Neural cell (in vitro differentiated cells): ENCODE results near the gene DOK6. TPM values are rescaled to one million over a fixed set of nuclear protein-coding genes. Genes with fewer than 3 reads are reported as not detected.

ENCODE experiments used
- H2AFZ ChIP-seq: fragments of 200-600, 300-800 bp; sonication (generic), shearing (Covaris generic); 2 replicates; pipeline ENCODE4 v1.6.0; 2014; ENCODE audit warnings: low read depth, mild to moderate bottlenecking, antibody characterized with exemption, low read length, moderate library complexity
- H3F3A ChIP-seq: fragments of 200-600 bp; shearing (Covaris generic); 2 replicates; pipeline ENCODE4 v1.6.1; 2016; ENCODE audit warnings: mild to moderate bottlenecking, moderate library complexity, mixed read lengths, antibody characterized with exemption, low read length; ENCODE audit not compliant: insufficient read depth, poor library complexity, severe bottlenecking
- H3K27ac ChIP-seq: fragments of 200-600, 300-800 bp; sonication (generic), shearing (Covaris generic); 2 replicates; pipeline ENCODE4 v1.5.1; 2014; ENCODE audit warnings: mild to moderate bottlenecking, low read length, moderate library complexity
- H3K27me3 ChIP-seq: fragments of 300-800, 200-600 bp; sonication (generic), shearing (Covaris generic); 2 replicates; pipeline ENCODE4 v1.6.0; 2014; ENCODE audit warnings: mild to moderate bottlenecking, low read depth, low read length, moderate library complexity; ENCODE audit not compliant: insufficient read depth
- H3K36me3 ChIP-seq: fragments of 300-800, 200-600 bp; sonication (generic), shearing (Covaris generic); 2 replicates; pipeline ENCODE4 v1.5.1; 2014; ENCODE audit warnings: mild to moderate bottlenecking, antibody characterized with exemption, low read length, moderate library complexity; ENCODE audit not compliant: insufficient read depth
- H3K4me2 ChIP-seq: fragments of 300-800, 200-600 bp; sonication (generic), shearing (Covaris generic); 2 replicates; pipeline ENCODE4 v1.6.0; 2014; ENCODE audit warnings: mild to moderate bottlenecking, low read length
- H3K4me3 ChIP-seq: fragments of 300-800, 200-600 bp; sonication (generic), shearing (Covaris generic); 2 replicates; pipeline ENCODE4 v1.5.1; 2014; ENCODE audit warnings: mild to moderate bottlenecking, low read length, moderate library complexity
- H3K79me2 ChIP-seq: fragments of 200-600 bp; shearing (Covaris generic); replicated peaks from 2 replicates; pipeline ENCODE4 v1.6.0; 2014; ENCODE audit warnings: mild to moderate bottlenecking, low read length, moderate library complexity; ENCODE audit not compliant: insufficient read depth
- H3K9ac ChIP-seq: fragments of 300-800, 200-600 bp; sonication (generic), shearing (Covaris generic); 2 replicates; pipeline ENCODE4 v1.6.1; 2016; ENCODE audit warnings: mild to moderate bottlenecking, low read length, mixed read lengths
- H3K9me2 ChIP-seq: fragments of 200-600 bp; shearing (Covaris generic); 2 replicates; pipeline ENCODE4 v1.6.1; 2016; ENCODE audit warnings: mild to moderate bottlenecking, low read length, mixed read lengths; ENCODE audit not compliant: insufficient read depth
- H3K9me3 ChIP-seq: fragments of 200-600, 300-800 bp; sonication (generic), shearing (Covaris generic); 2 replicates; pipeline ENCODE4 v1.6.1; 2016; ENCODE audit warnings: mild to moderate bottlenecking, mixed run types, low read length, moderate library complexity, mixed read lengths
- H4K20me1 ChIP-seq: fragments of 200-600 bp; shearing (Covaris generic); 2 replicates; pipeline ENCODE4 v1.6.1; 2016; ENCODE audit warnings: mild to moderate bottlenecking, mixed run types; ENCODE audit not compliant: insufficient read depth
- EP300 ChIP-seq: fragments of 450-650 bp; conservative IDR thresholded peaks from 2 replicates; pipeline ENCODE4 v1.6.1; 2014; ENCODE audit warnings: antibody characterized with exemption, mild to moderate bottlenecking, moderate library complexity; ENCODE audit not compliant: poor library complexity, severe bottlenecking
- EZH2 ChIP-seq: fragments of 200-600, 300-800 bp; shearing (Covaris generic), sonication (generic); IDR thresholded peaks from 2 replicates; pipeline ENCODE4 v1.6.1; 2014; ENCODE audit warnings: antibody characterized with exemption, low read length, borderline replicate concordance, mild to moderate bottlenecking; ENCODE audit not compliant: insufficient read depth, poor library complexity, severe bottlenecking
- MXI1 ChIP-seq: fragments of 450-650 bp; conservative IDR thresholded peaks from 2 replicates; pipeline ENCODE4 v1.6.1; 2014; ENCODE audit warnings: antibody characterized with exemption, mild to moderate bottlenecking; ENCODE audit not compliant: poor library complexity, severe bottlenecking
- POLR2AphosphoS5 ChIP-seq: IDR thresholded peaks from 2 replicates; pipeline ENCODE4 v1.6.1; 2012
- RAD21 ChIP-seq: fragments of 450-650 bp; conservative IDR thresholded peaks from 2 replicates; pipeline ENCODE4 v1.6.1; 2014; ENCODE audit warnings: antibody characterized with exemption, mild to moderate bottlenecking, moderate library complexity
- SMC3 ChIP-seq: fragments of 450-650 bp; conservative IDR thresholded peaks from 2 replicates; pipeline ENCODE4 v1.6.1; 2014; ENCODE audit warnings: antibody characterized with exemption, mild to moderate bottlenecking, moderate library complexity; ENCODE audit not compliant: poor library complexity
- TAF1 ChIP-seq: IDR thresholded peaks from 2 replicates; pipeline ENCODE4 v1.6.1; 2012; ENCODE audit warnings: low read depth
- polyA plus RNA-seq: library from polyadenylated mRNA; depleted of rRNA; stranded (reverse); fragments of >200 nt; gene quantifications from 2 replicates; pipeline ENCODE4 v1.2.3, GENCODE V29; 2014
- TF ChIP-seq, protein P1 (sequence below): fragments of 450-650 bp; IDR thresholded peaks from 2 replicates; pipeline ENCODE4 v1.5.1; 2014; ENCODE audit warnings: antibody characterized with exemption, mild to moderate bottlenecking, moderate library complexity; ENCODE audit not compliant: poor library complexity, severe bottlenecking
- TF ChIP-seq, protein P2 (sequence below): IDR thresholded peaks from 2 replicates; pipeline ENCODE4 v1.6.1; 2012; ENCODE audit warnings: borderline replicate concordance

Gene DOK6
- polyA plus RNA-seq, 1 donor from 2014 or later: 9.7 TPM

DNA sequence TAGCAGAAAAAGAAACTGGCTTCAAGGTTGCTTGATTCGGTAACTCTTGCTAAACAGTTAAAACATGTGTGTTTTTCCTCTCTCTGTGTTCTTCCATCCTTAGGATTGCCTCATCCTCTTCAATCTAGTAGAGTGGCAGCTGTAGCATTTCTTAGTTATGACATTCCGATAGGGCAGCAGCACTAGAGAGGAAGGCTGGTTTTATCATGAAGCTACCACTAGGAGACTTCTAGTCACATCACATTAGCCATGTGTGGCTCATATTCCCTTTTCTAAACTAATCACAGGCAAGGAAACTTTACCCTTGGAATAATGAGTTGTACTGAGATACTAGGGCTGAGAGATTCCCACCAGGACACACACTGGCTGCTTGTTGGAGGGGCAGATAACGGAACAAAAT, 187.6 kb downstream of the DOK6 start:
- Histone ChIP-seq H3K4me2 (no peak overlapping the region), H3K9me3 (no peaks in the 10 kb centered on the region), H2AFZ (no peak overlapping the region), H3K27ac (no peak overlapping the region), H3K9me2 (no peaks in the 10 kb centered on the region), H3K79me2 (no peaks in the 10 kb centered on the region), H4K20me1 (no peaks in the 10 kb centered on the region), H3K4me3 (no peak overlapping the region), H3K27me3 (no peaks in the 10 kb centered on the region), H3F3A (no peaks in the 10 kb centered on the region), H3K36me3 (no peaks in the 10 kb centered on the region), H3K9ac (no peak overlapping the region)
- TF ChIP-seq, protein P1, sequence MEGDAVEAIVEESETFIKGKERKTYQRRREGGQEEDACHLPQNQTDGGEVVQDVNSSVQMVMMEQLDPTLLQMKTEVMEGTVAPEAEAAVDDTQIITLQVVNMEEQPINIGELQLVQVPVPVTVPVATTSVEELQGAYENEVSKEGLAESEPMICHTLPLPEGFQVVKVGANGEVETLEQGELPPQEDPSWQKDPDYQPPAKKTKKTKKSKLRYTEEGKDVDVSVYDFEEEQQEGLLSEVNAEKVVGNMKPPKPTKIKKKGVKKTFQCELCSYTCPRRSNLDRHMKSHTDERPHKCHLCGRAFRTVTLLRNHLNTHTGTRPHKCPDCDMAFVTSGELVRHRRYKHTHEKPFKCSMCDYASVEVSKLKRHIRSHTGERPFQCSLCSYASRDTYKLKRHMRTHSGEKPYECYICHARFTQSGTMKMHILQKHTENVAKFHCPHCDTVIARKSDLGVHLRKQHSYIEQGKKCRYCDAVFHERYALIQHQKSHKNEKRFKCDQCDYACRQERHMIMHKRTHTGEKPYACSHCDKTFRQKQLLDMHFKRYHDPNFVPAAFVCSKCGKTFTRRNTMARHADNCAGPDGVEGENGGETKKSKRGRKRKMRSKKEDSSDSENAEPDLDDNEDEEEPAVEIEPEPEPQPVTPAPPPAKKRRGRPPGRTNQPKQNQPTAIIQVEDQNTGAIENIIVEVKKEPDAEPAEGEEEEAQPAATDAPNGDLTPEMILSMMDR: no peak
- TF ChIP-seq EZH2 (no peak), RAD21 (no peak)

DNA sequence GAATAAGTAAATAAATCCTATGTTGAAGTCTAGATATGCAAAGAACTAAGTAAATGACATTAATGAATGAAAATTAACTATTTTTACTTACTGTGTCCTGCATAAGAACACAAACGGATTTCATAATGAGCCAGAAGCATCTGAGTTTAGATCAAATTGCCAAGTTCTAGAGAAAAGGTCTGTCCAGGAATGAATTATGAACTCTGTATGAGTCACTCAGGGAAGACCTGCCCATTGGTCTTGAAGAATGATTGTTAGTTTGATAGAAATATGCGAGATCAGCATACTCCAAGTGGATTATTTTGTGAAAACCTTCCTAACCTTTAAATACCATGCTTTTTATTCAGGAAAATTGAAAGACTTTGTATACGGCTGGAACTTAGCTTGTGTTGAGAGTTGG, 189.5 kb downstream of the DOK6 start:
- Histone ChIP-seq H3K4me3 (no peak overlapping the region), H2AFZ (no peak overlapping the region), H3F3A (no peaks in the 10 kb centered on the region)

More for the DNA sequence above, 189.5 kb downstream of the DOK6 start:
- Histone ChIP-seq H3K36me3 (no peaks in the 10 kb centered on the region), H3K9me3 (no peaks in the 10 kb centered on the region), H3K9ac (no peak overlapping the region), H4K20me1 (no peaks in the 10 kb centered on the region), H3K27me3 (no peaks in the 10 kb centered on the region), H3K79me2 (no peaks in the 10 kb centered on the region), H3K9me2 (no peaks in the 10 kb centered on the region), H3K27ac (no peak overlapping the region), H3K4me2 (no peak overlapping the region)
- no peak for TF ChIP-seq MXI1
- TF ChIP-seq, protein P2, sequence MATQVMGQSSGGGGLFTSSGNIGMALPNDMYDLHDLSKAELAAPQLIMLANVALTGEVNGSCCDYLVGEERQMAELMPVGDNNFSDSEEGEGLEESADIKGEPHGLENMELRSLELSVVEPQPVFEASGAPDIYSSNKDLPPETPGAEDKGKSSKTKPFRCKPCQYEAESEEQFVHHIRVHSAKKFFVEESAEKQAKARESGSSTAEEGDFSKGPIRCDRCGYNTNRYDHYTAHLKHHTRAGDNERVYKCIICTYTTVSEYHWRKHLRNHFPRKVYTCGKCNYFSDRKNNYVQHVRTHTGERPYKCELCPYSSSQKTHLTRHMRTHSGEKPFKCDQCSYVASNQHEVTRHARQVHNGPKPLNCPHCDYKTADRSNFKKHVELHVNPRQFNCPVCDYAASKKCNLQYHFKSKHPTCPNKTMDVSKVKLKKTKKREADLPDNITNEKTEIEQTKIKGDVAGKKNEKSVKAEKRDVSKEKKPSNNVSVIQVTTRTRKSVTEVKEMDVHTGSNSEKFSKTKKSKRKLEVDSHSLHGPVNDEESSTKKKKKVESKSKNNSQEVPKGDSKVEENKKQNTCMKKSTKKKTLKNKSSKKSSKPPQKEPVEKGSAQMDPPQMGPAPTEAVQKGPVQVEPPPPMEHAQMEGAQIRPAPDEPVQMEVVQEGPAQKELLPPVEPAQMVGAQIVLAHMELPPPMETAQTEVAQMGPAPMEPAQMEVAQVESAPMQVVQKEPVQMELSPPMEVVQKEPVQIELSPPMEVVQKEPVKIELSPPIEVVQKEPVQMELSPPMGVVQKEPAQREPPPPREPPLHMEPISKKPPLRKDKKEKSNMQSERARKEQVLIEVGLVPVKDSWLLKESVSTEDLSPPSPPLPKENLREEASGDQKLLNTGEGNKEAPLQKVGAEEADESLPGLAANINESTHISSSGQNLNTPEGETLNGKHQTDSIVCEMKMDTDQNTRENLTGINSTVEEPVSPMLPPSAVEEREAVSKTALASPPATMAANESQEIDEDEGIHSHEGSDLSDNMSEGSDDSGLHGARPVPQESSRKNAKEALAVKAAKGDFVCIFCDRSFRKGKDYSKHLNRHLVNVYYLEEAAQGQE: no peak
- no peak for TF ChIP-seq RAD21
- TF ChIP-seq EP300: no peak
- TF ChIP-seq, protein P1: no peak
- no peak for TF ChIP-seq EZH2
- TF ChIP-seq SMC3: no peak
- TF ChIP-seq TAF1: no peak
- no peak for TF ChIP-seq POLR2AphosphoS5
